Stimulated activated memory B cell treated with anti-CD40 and anti-IgM and Interleukin-4, amounts not matched to agents 10 μg/mL and 1 μg/mL and 100 μg/mL, for 72 hours (primary cell): ENCODE results near the gene CUTA.

ENCODE experiments used
- ATAC-seq: fragments of 150-1000 bp; cut with Tn5 transposase; 2 replicates; pipeline ENCODE4 v1.10.0; 2021
- H3K27ac Mint-ChIP-seq: one replicate; pipeline ENCODE4 v1.8.0; 2022; ENCODE audit warnings: mild to moderate bottlenecking, mixed read lengths
- H3K27me3 Mint-ChIP-seq: one replicate; pipeline ENCODE4 v1.8.0; 2022; ENCODE audit warnings: mixed read lengths
- H3K36me3 Mint-ChIP-seq: one replicate; pipeline ENCODE4 v1.8.0; 2022; ENCODE audit warnings: mixed read lengths
- H3K4me1 Mint-ChIP-seq: one replicate; pipeline ENCODE4 v1.8.0; 2022; ENCODE audit warnings: mixed read lengths
- H3K4me3 Mint-ChIP-seq: one replicate; pipeline ENCODE4 v1.8.0; 2022; ENCODE audit warnings: mild to moderate bottlenecking, moderate library complexity, mixed read lengths
- H3K9me3 Mint-ChIP-seq: one replicate; pipeline ENCODE4 v1.8.0; 2022; ENCODE audit warnings: mixed read lengths

CUTA gene

GRCh38 chr6:33430991-33431879 lies 13.3 kb upstream of the CUTA start:
- peaks cover 14% of the 10 kb centered on the region for H3K36me3 Mint-ChIP-seq
- no peaks in the 10 kb centered on the region for H3K9me3 Mint-ChIP-seq
- H3K4me3 Mint-ChIP-seq: peak overlapping the region; percentile 76
- peak; percentile 75 for ATAC-seq
- H3K4me1 Mint-ChIP-seq: peaks cover 73% of the 10 kb centered on the region
- H3K27me3 Mint-ChIP-seq: no peaks in the 10 kb centered on the region
- H3K27ac Mint-ChIP-seq: peak overlapping the region; percentile 82

GRCh38 chr6:33430334-33430733 lies 12.4 kb upstream of the CUTA start:
- no peak overlapping the region for H3K4me3 Mint-ChIP-seq
- H3K36me3 Mint-ChIP-seq: peaks cover 10% of the 10 kb centered on the region
- H3K27ac Mint-ChIP-seq: no peak overlapping the region

GRCh38 chr6:33429750-33430052 lies 11.8 kb upstream of the CUTA start:
- ATAC-seq: no peak
- peaks cover 84% of the 10 kb centered on the region for H3K4me1 Mint-ChIP-seq
- H3K4me3 Mint-ChIP-seq: no peak overlapping the region
- peak overlapping the region; percentile 66 for H3K27ac Mint-ChIP-seq
- H3K27me3 Mint-ChIP-seq: no peaks in the 10 kb centered on the region
- peaks cover 6% of the 10 kb centered on the region for H3K36me3 Mint-ChIP-seq
- no peaks in the 10 kb centered on the region for H3K9me3 Mint-ChIP-seq

More at GRCh38 chr6:33430334-33430733, 12.4 kb upstream of the CUTA start:
- ATAC-seq: no peak
- Mint-ChIP-seq H3K9me3 (no peaks in the 10 kb centered on the region), H3K27me3 (no peaks in the 10 kb centered on the region), H3K4me1 (peaks cover 77% of the 10 kb centered on the region)

GRCh38 chr6:33428966-33429749 lies 11.3 kb upstream of the CUTA start:
- H3K27ac Mint-ChIP-seq: peak overlapping the region; percentile 66
- H3K36me3 Mint-ChIP-seq: peaks cover 6% of the 10 kb centered on the region
- no peaks in the 10 kb centered on the region for H3K9me3 Mint-ChIP-seq
- peaks cover 88% of the 10 kb centered on the region for H3K4me1 Mint-ChIP-seq
- H3K4me3 Mint-ChIP-seq: peak overlapping the region; percentile 71
- H3K27me3 Mint-ChIP-seq: no peaks in the 10 kb centered on the region
- no peak for ATAC-seq

- no peaks in the 10 kb centered on the region for H3K9me3 Mint-ChIP-seq
- H3K4me3 Mint-ChIP-seq: peak overlapping the region; percentile 71
- H3K4me1 Mint-ChIP-seq: peaks cover 86% of the 10 kb centered on the region
- peak; percentile 1 for ATAC-seq
- H3K27me3 Mint-ChIP-seq: no peaks in the 10 kb centered on the region
- H3K36me3 Mint-ChIP-seq: peaks cover 6% of the 10 kb centered on the region
- peak overlapping the region; percentile 66 for H3K27ac Mint-ChIP-seq
These were observed 10.5 kb upstream of the CUTA start for GRCh38 chr6:33428224-33428965.

- Mint-ChIP-seq H3K36me3 (peaks cover 1% of the 10 kb centered on the region), H3K27ac (peak overlapping the region; percentile 94), H3K27me3 (no peaks in the 10 kb centered on the region), H3K9me3 (no peaks in the 10 kb centered on the region), H3K4me1 (peaks cover 80% of the 10 kb centered on the region), H3K4me3 (peak overlapping the region; percentile 86)
- ATAC-seq: peak; percentile 39
These were observed 9.8 kb upstream of the CUTA start for GRCh38 chr6:33427585-33428223.

- peaks cover 71% of the 10 kb centered on the region for H3K4me1 Mint-ChIP-seq
- H3K4me3 Mint-ChIP-seq: peak overlapping the region; percentile 86
- H3K27me3 Mint-ChIP-seq: no peaks in the 10 kb centered on the region
- no peaks in the 10 kb centered on the region for H3K9me3 Mint-ChIP-seq
- ATAC-seq: peak; percentile 20
- H3K36me3 Mint-ChIP-seq: no peaks in the 10 kb centered on the region
- peak overlapping the region; percentile 94 for H3K27ac Mint-ChIP-seq
These were observed 8.9 kb upstream of the CUTA start for GRCh38 chr6:33426590-33427511.

- Mint-ChIP-seq H3K4me1 (peaks cover 62% of the 10 kb centered on the region), H3K36me3 (no peaks in the 10 kb centered on the region), H3K4me3 (peak overlapping the region; percentile 86), H3K27me3 (no peaks in the 10 kb centered on the region), H3K27ac (peak overlapping the region; percentile 94), H3K9me3 (no peaks in the 10 kb centered on the region)
- ATAC-seq: peak; percentile 77
These were observed 8.0 kb upstream of the CUTA start for GRCh38 chr6:33425668-33426577.

GRCh38 chr6:33424855-33425667 lies 7.2 kb upstream of the CUTA start:
- Mint-ChIP-seq H3K4me1 (peaks cover 53% of the 10 kb centered on the region), H3K27me3 (no peaks in the 10 kb centered on the region), H3K36me3 (no peaks in the 10 kb centered on the region), H3K27ac (peak overlapping the region; percentile 94), H3K9me3 (no peaks in the 10 kb centered on the region), H3K4me3 (peak overlapping the region; percentile 86)
- ATAC-seq: no peak

- peaks cover 47% of the 10 kb centered on the region for H3K4me1 Mint-ChIP-seq
- no peaks in the 10 kb centered on the region for H3K9me3 Mint-ChIP-seq
- H3K27ac Mint-ChIP-seq: peak overlapping the region; percentile 94
- H3K36me3 Mint-ChIP-seq: no peaks in the 10 kb centered on the region
- no peaks in the 10 kb centered on the region for H3K27me3 Mint-ChIP-seq
- H3K4me3 Mint-ChIP-seq: peak overlapping the region; percentile 86
- no peak for ATAC-seq
These were observed 5.9 kb upstream of the CUTA start for GRCh38 chr6:33423777-33424176.

- no peaks in the 10 kb centered on the region for H3K36me3 Mint-ChIP-seq
- H3K4me3 Mint-ChIP-seq: no peak overlapping the region
- H3K27ac Mint-ChIP-seq: peak overlapping the region; percentile 0
These were observed 3.4 kb upstream of the CUTA start for GRCh38 chr6:33421344-33421643.

GRCh38 chr6:33420491-33421343 lies 2.8 kb upstream of the CUTA start:
- H3K36me3 Mint-ChIP-seq: peaks cover 4% of the 10 kb centered on the region
- no peak for ATAC-seq
- no peak overlapping the region for H3K4me3 Mint-ChIP-seq
- H3K4me1 Mint-ChIP-seq: peaks cover 50% of the 10 kb centered on the region
- peak overlapping the region; percentile 0 for H3K27ac Mint-ChIP-seq
- no peaks in the 10 kb centered on the region for H3K27me3 Mint-ChIP-seq
- H3K9me3 Mint-ChIP-seq: no peaks in the 10 kb centered on the region

More at GRCh38 chr6:33421344-33421643, 3.4 kb upstream of the CUTA start:
- Mint-ChIP-seq H3K4me1 (peaks cover 48% of the 10 kb centered on the region), H3K27me3 (no peaks in the 10 kb centered on the region), H3K9me3 (no peaks in the 10 kb centered on the region)
- ATAC-seq: no peak
